ENCODE measurements around the gene CKLF.
A peak's percentile ranks its signal among the peaks of the same experiment; 100 is the strongest.
"Not testable (repeated sequence)": the region's sequence is repeated elsewhere in the genome, so short reads cannot be mapped to it uniquely, and the experiment has no call there.

The CKLF gene

GRCh38 chr16:66581246-66581952 is 29.0 kb downstream of the CKLF start:
- H3K27me3 Mint-ChIP-seq, result peaks cover 40% of the 10 kb centered on the region
- no peak overlapping the region for H3K27ac Mint-ChIP-seq
- no peaks in the 10 kb centered on the region for H3K36me3 Mint-ChIP-seq (ENCODE audit: low read depth)

GRCh38 chr16:66585481-66586239 is 33.3 kb downstream of the CKLF start:
- Mint-ChIP-seq H3K4me1 (ENCODE audit: low read depth) (peaks cover 33% of the 10 kb centered on the region), H3K36me3 (ENCODE audit: low read depth) (no peaks in the 10 kb centered on the region), H3K27ac (no peak overlapping the region), H3K4me3 (no peak overlapping the region), H3K9me3 (no peaks in the 10 kb centered on the region), H3K27me3 (peaks cover 7% of the 10 kb centered on the region)
- no peak for DNase-seq

More at GRCh38 chr16:66581246-66581952, 29.0 kb downstream of the CKLF start:
- DNase-seq, result no peak
- Mint-ChIP-seq H3K9me3 (no peaks in the 10 kb centered on the region), H3K4me1 (ENCODE audit: low read depth) (peaks cover 21% of the 10 kb centered on the region), H3K4me3 (no peak overlapping the region)

- H3K27me3 Mint-ChIP-seq, result no peaks in the 10 kb centered on the region
- H3K36me3 Mint-ChIP-seq (ENCODE audit: low read depth), result no peaks in the 10 kb centered on the region
- no peaks in the 10 kb centered on the region for H3K9me3 Mint-ChIP-seq
- peaks cover 35% of the 10 kb centered on the region for H3K4me1 Mint-ChIP-seq (ENCODE audit: low read depth)
- H3K4me3 Mint-ChIP-seq, result no peak overlapping the region
- DNase-seq, result no peak
- peak overlapping the region; percentile 47 for H3K27ac Mint-ChIP-seq
These were observed 35.7 kb downstream of the CKLF start for GRCh38 chr16:66587881-66588600.

- Mint-ChIP-seq H3K4me1 (ENCODE audit: low read depth) (peaks cover 35% of the 10 kb centered on the region), H3K36me3 (ENCODE audit: low read depth) (no peaks in the 10 kb centered on the region), H3K27me3 (no peaks in the 10 kb centered on the region), H3K9me3 (no peaks in the 10 kb centered on the region), H3K27ac (peak overlapping the region; percentile 76), H3K4me3 (peak overlapping the region; percentile 68)
- peak; percentile 63 for DNase-seq
These were observed 36.8 kb downstream of the CKLF start for GRCh38 chr16:66588981-66589713.

GRCh38 chr16:66590322-66590721 is 37.9 kb downstream of the CKLF start:
- DNase-seq, result no peak
- peaks cover 39% of the 10 kb centered on the region for H3K4me1 Mint-ChIP-seq (ENCODE audit: low read depth)
- H3K27ac Mint-ChIP-seq, result peak overlapping the region; percentile 69
- no peaks in the 10 kb centered on the region for H3K27me3 Mint-ChIP-seq
- peak overlapping the region; percentile 68 for H3K4me3 Mint-ChIP-seq
- no peaks in the 10 kb centered on the region for H3K36me3 Mint-ChIP-seq (ENCODE audit: low read depth)
- H3K9me3 Mint-ChIP-seq, result no peaks in the 10 kb centered on the region

- H3K36me3 Mint-ChIP-seq (ENCODE audit: low read depth), result no peaks in the 10 kb centered on the region
- peaks cover 39% of the 10 kb centered on the region for H3K4me1 Mint-ChIP-seq (ENCODE audit: low read depth)
These were observed 38.6 kb downstream of the CKLF start for GRCh38 chr16:66591018-66591417.

GRCh38 chr16:66592241-66592640 is 39.9 kb downstream of the CKLF start:
- H3K9me3 Mint-ChIP-seq, result no peaks in the 10 kb centered on the region

More at GRCh38 chr16:66591018-66591417, 38.6 kb downstream of the CKLF start:
- no peaks in the 10 kb centered on the region for H3K27me3 Mint-ChIP-seq
- no peak overlapping the region for H3K4me3 Mint-ChIP-seq
- no peak for DNase-seq
- H3K9me3 Mint-ChIP-seq, result no peaks in the 10 kb centered on the region
- no peak overlapping the region for H3K27ac Mint-ChIP-seq

GRCh38 chr16:66592814-66593213 is 40.4 kb downstream of the CKLF start:
- Mint-ChIP-seq H3K9me3 (no peaks in the 10 kb centered on the region), H3K36me3 (ENCODE audit: low read depth) (no peaks in the 10 kb centered on the region), H3K4me3 (no peak overlapping the region), H3K4me1 (ENCODE audit: low read depth) (peaks cover 43% of the 10 kb centered on the region), H3K27ac (no peak overlapping the region), H3K27me3 (no peaks in the 10 kb centered on the region)
- no peak for DNase-seq

More at GRCh38 chr16:66592241-66592640, 39.9 kb downstream of the CKLF start:
- no peak for DNase-seq
- H3K4me3 Mint-ChIP-seq, result no peak overlapping the region
- H3K4me1 Mint-ChIP-seq (ENCODE audit: low read depth), result peaks cover 43% of the 10 kb centered on the region
- no peak overlapping the region for H3K27ac Mint-ChIP-seq
- no peaks in the 10 kb centered on the region for H3K36me3 Mint-ChIP-seq (ENCODE audit: low read depth)
- H3K27me3 Mint-ChIP-seq, result no peaks in the 10 kb centered on the region

- no peak overlapping the region for H3K4me3 Mint-ChIP-seq
- no peak overlapping the region for H3K27ac Mint-ChIP-seq
- H3K27me3 Mint-ChIP-seq, result no peaks in the 10 kb centered on the region
- H3K4me1 Mint-ChIP-seq (ENCODE audit: low read depth), result peaks cover 43% of the 10 kb centered on the region
- no peak for DNase-seq
- no peaks in the 10 kb centered on the region for H3K9me3 Mint-ChIP-seq
- H3K36me3 Mint-ChIP-seq (ENCODE audit: low read depth), result no peaks in the 10 kb centered on the region
These were observed 42.4 kb downstream of the CKLF start for GRCh38 chr16:66594739-66595138.

GRCh38 chr16:66596559-66596958 is 44.2 kb downstream of the CKLF start:
- H3K4me1 Mint-ChIP-seq (ENCODE audit: low read depth), result peaks cover 36% of the 10 kb centered on the region
- not testable (repeated sequence) for H3K4me3 Mint-ChIP-seq; H3K9me3 Mint-ChIP-seq; H3K27me3 Mint-ChIP-seq; H3K27ac Mint-ChIP-seq; H3K36me3 Mint-ChIP-seq (ENCODE audit: low read depth); DNase-seq

- peak overlapping the region; percentile 77 for H3K27ac Mint-ChIP-seq
- no peak for DNase-seq
These were observed 44.8 kb downstream of the CKLF start for GRCh38 chr16:66596986-66597848.

GRCh38 chr16:66598111-66598510 is 45.7 kb downstream of the CKLF start:
- Mint-ChIP-seq H3K4me3 (no peak overlapping the region), H3K4me1 (ENCODE audit: low read depth) (peaks cover 40% of the 10 kb centered on the region), H3K9me3 (peaks cover 5% of the 10 kb centered on the region), H3K27me3 (no peaks in the 10 kb centered on the region), H3K27ac (peak overlapping the region; percentile 50), H3K36me3 (ENCODE audit: low read depth) (no peaks in the 10 kb centered on the region)
- DNase-seq, result no peak

More at GRCh38 chr16:66596986-66597848, 44.8 kb downstream of the CKLF start:
- Mint-ChIP-seq H3K4me3 (no peak overlapping the region), H3K27me3 (no peaks in the 10 kb centered on the region), H3K4me1 (ENCODE audit: low read depth) (peaks cover 36% of the 10 kb centered on the region), H3K9me3 (peaks cover 5% of the 10 kb centered on the region), H3K36me3 (ENCODE audit: low read depth) (no peaks in the 10 kb centered on the region)

- no peak overlapping the region for H3K27ac Mint-ChIP-seq
- H3K27me3 Mint-ChIP-seq, result no peaks in the 10 kb centered on the region
- peaks cover 49% of the 10 kb centered on the region for H3K4me1 Mint-ChIP-seq (ENCODE audit: low read depth)
- H3K9me3 Mint-ChIP-seq, result peaks cover 5% of the 10 kb centered on the region
- H3K36me3 Mint-ChIP-seq (ENCODE audit: low read depth), result peaks cover 5% of the 10 kb centered on the region
- DNase-seq, result no peak
- H3K4me3 Mint-ChIP-seq, result no peak overlapping the region
These were observed 47.4 kb downstream of the CKLF start for GRCh38 chr16:66599726-66600125.

All from activated T-cell treated with anti-CD3 and anti-CD28 coated beads, Interleukin-2, amount 50 U/mL, for 24 hours (primary cell).